A549 (cell line): Measurements from ENCODE around the gene ABCC4.

Experiments used
- EP300 ChIP-seq, 2 experiments: fragments of >200 bp; sonication (Bioruptor Twin); formaldehyde crosslinking; IDR thresholded peaks; 2 replicates in 1 of 2; 3 replicates in 1 of 2; pipeline ENCODE4 v1.6.1; 2016 to 2017
- GATA3 ChIP-seq: IDR thresholded peaks from 2 replicates; pipeline ENCODE4 v1.6.1; 2012; ENCODE audit warnings: borderline replicate concordance
- HEYL ChIP-seq: fragments of 250-450 bp; sonication (Bioruptor Pico); IDR thresholded peaks from 2 replicates; pipeline ENCODE4 v1.8.0; 2021; ENCODE audit warnings: mild to moderate bottlenecking, moderate library complexity
- MYC ChIP-seq: IDR thresholded peaks from 2 replicates; pipeline ENCODE4 v1.6.1; 2012; ENCODE audit warnings: mild to moderate bottlenecking, inconsistent platforms, low read length, improper control_type of control experiment, borderline replicate concordance
- POLR2A ChIP-seq: IDR thresholded peaks from 2 replicates; pipeline ENCODE4 v1.6.1; 2012; ENCODE audit warnings: mild to moderate bottlenecking, low read length
- ZC3H11A ChIP-seq: fragments of 450-650 bp; IDR thresholded peaks from 2 replicates; pipeline ENCODE4 v1.6.1; 2014; ENCODE audit warnings: antibody characterized with exemption, mild to moderate bottlenecking
- TF ChIP-seq, protein P1 (sequence below): fragments of >200 bp; sonication (Bioruptor Twin); formaldehyde crosslinking; IDR thresholded peaks from 3 replicates; pipeline ENCODE4 v1.5.1; 2016
- TF ChIP-seq, protein P2 (sequence below): IDR thresholded peaks from 2 replicates; pipeline ENCODE4 v1.6.1; 2012
- TF ChIP-seq, protein P3 (sequence below): fragments of >200 bp; sonication (Bioruptor Twin); formaldehyde crosslinking; IDR thresholded peaks from 3 replicates; pipeline ENCODE4 v1.6.1; 2016
- TF ChIP-seq, protein P4 (sequence below): fragments of 450-650 bp; IDR thresholded peaks from 2 replicates; pipeline ENCODE4 v1.6.1; 2014; ENCODE audit warnings: antibody characterized with exemption
- TF ChIP-seq, protein P5 (sequence below): IDR thresholded peaks from 2 replicates; pipeline ENCODE4 v1.6.1; 2012; ENCODE audit warnings: low read depth, borderline replicate concordance

DNA sequence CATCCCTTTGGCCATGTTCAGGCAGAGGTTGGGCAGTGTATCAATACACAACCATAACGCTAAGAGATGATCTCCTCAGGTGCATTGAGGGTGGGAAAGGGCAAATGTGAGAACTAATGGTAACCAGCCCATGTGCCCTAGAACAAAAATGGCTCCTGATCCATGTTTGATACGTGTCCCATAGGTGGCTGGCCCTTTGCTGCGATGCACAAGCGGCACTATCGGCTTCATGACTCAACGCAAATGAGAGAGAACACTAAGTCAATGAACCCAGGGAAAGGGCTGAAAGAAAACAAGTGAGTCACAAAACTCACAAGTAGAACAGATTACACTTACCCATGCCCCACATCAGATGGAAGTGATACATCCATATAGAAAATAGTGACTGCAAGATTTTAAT, 201.7 kb downstream of the ABCC4 start:
- TF ChIP-seq, protein P1, sequence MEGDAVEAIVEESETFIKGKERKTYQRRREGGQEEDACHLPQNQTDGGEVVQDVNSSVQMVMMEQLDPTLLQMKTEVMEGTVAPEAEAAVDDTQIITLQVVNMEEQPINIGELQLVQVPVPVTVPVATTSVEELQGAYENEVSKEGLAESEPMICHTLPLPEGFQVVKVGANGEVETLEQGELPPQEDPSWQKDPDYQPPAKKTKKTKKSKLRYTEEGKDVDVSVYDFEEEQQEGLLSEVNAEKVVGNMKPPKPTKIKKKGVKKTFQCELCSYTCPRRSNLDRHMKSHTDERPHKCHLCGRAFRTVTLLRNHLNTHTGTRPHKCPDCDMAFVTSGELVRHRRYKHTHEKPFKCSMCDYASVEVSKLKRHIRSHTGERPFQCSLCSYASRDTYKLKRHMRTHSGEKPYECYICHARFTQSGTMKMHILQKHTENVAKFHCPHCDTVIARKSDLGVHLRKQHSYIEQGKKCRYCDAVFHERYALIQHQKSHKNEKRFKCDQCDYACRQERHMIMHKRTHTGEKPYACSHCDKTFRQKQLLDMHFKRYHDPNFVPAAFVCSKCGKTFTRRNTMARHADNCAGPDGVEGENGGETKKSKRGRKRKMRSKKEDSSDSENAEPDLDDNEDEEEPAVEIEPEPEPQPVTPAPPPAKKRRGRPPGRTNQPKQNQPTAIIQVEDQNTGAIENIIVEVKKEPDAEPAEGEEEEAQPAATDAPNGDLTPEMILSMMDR = no peak
- TF ChIP-seq MYC (peak; percentile 80; the same call in 1 of the 2 replicates), POLR2A (no peak), ZC3H11A (no peak), GATA3 (peak; percentile 90), HEYL (peak; percentile 75), EP300 (IDR thresholded peaks at IDR 0.05) (peak; percentile 20 to 29; a peak in 1 of 5 replicates)
- TF ChIP-seq, protein P2, sequence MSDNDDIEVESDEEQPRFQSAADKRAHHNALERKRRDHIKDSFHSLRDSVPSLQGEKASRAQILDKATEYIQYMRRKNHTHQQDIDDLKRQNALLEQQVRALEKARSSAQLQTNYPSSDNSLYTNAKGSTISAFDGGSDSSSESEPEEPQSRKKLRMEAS = peak; percentile 88
- TF ChIP-seq, protein P3, sequence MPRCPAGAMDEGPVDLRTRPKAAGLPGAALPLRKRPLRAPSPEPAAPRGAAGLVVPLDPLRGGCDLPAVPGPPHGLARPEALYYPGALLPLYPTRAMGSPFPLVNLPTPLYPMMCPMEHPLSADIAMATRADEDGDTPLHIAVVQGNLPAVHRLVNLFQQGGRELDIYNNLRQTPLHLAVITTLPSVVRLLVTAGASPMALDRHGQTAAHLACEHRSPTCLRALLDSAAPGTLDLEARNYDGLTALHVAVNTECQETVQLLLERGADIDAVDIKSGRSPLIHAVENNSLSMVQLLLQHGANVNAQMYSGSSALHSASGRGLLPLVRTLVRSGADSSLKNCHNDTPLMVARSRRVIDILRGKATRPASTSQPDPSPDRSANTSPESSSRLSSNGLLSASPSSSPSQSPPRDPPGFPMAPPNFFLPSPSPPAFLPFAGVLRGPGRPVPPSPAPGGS = no peak
- TF ChIP-seq, protein P4, sequence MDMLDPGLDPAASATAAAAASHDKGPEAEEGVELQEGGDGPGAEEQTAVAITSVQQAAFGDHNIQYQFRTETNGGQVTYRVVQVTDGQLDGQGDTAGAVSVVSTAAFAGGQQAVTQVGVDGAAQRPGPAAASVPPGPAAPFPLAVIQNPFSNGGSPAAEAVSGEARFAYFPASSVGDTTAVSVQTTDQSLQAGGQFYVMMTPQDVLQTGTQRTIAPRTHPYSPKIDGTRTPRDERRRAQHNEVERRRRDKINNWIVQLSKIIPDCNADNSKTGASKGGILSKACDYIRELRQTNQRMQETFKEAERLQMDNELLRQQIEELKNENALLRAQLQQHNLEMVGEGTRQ = no peak
- TF ChIP-seq, protein P5, sequence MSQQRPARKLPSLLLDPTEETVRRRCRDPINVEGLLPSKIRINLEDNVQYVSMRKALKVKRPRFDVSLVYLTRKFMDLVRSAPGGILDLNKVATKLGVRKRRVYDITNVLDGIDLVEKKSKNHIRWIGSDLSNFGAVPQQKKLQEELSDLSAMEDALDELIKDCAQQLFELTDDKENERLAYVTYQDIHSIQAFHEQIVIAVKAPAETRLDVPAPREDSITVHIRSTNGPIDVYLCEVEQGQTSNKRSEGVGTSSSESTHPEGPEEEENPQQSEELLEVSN = peak; percentile 69; the same call in 1 of the 2 replicates
